IMR-90 (cell line): ENCODE data around the gene GLG1. TPM values are rescaled to one million over a fixed set of nuclear protein-coding genes. Genes with fewer than 3 reads are reported as not detected.
"Not testable (repeated sequence)": the region's sequence is repeated elsewhere in the genome, so short reads cannot be mapped to it uniquely, and the experiment has no call there.

Source experiments
- ATAC-seq: fragments of 200-7000 bp; cut with Tn5 transposase; 2 replicates; pipeline ENCODE4 v1.9.1; 2020; ENCODE audit warnings: low read depth, mild to moderate bottlenecking, moderate library complexity
- BruUV-seq: library from RNA; stranded (reverse); fragments of 400-500 nt; replicated peaks from 2 replicates; lab custom pipeline; 2021; lab: Mats Ljungman, UMichigan
- CTCF ChIA-PET: fragments of 300-600 bp; formaldehyde crosslinking; extraction: SDS; loops from one replicate; lab custom pipeline; 2021; ENCODE audit warnings: antibody characterized with exemption; lab: Yijun Ruan, JAX
- POLR2A ChIA-PET: fragments of 300-600 bp; sonication (Branson Sonifier 250); formaldehyde crosslinking; loops from one replicate; lab custom pipeline; 2022; ENCODE audit warnings: antibody characterized with exemption; ENCODE audit not compliant: unreplicated experiment; lab: Charles Lee
- DNase-seq: peaks from one replicate; pipeline ENCODE4 v3.0.0; 2013
- H2AFZ ChIP-seq: replicated peaks from 2 replicates; pipeline ENCODE3; 2013; ENCODE audit warnings: low read length, mild to moderate bottlenecking; ENCODE audit not compliant: poor library complexity
- H2AK5ac ChIP-seq: 2 replicates; pipeline ENCODE4 v1.6.1; 2013; ENCODE audit warnings: low read depth, low read length, inconsistent platforms
- H2AK9ac ChIP-seq: replicated peaks from 2 replicates; pipeline ENCODE3; 2013; ENCODE audit warnings: mild to moderate bottlenecking, low read depth, low read length, moderate library complexity; ENCODE audit not compliant: poor library complexity
- H2BK120ac ChIP-seq: 2 replicates; pipeline ENCODE4 v1.6.1; 2013; ENCODE audit warnings: low read depth, low read length, inconsistent platforms
- H2BK15ac ChIP-seq: 3 replicates; pipeline ENCODE4 v1.6.1; 2013; ENCODE audit warnings: low read depth, low read length, inconsistent platforms
- H2BK20ac ChIP-seq: 2 replicates; pipeline ENCODE4 v1.6.1; 2013; ENCODE audit warnings: low read depth, mild to moderate bottlenecking, inconsistent platforms, low read length, moderate library complexity
- H2BK5ac ChIP-seq: 2 replicates; pipeline ENCODE4 v1.6.1; 2013; ENCODE audit warnings: mild to moderate bottlenecking, low read depth, low read length, inconsistent platforms; ENCODE audit not compliant: poor library complexity, severe bottlenecking
- H3K14ac ChIP-seq: replicated peaks from 2 replicates; pipeline ENCODE4 v1.6.1; 2013; ENCODE audit warnings: low read depth, low read length, inconsistent platforms
- H3K18ac ChIP-seq: 2 replicates; pipeline ENCODE4 v1.6.1; 2013; ENCODE audit warnings: low read depth, low read length, control low read depth
- H3K23ac ChIP-seq: 2 replicates; pipeline ENCODE4 v1.6.1; 2013; ENCODE audit warnings: low read depth, low read length, inconsistent platforms
- H3K27ac ChIP-seq: 2 replicates; pipeline ENCODE4 v1.5.1; 2013; ENCODE audit warnings: mild to moderate bottlenecking, control low read depth, low read length; ENCODE audit not compliant: insufficient read depth
- H3K27me3 ChIP-seq: 2 replicates; pipeline ENCODE4 v1.6.1; 2013; ENCODE audit warnings: low read length; ENCODE audit not compliant: control insufficient read depth, insufficient read depth
- H3K36me3 ChIP-seq: 2 replicates; pipeline ENCODE4 v1.6.1; 2013; ENCODE audit warnings: low read length, mixed read lengths; ENCODE audit not compliant: control insufficient read depth, insufficient read depth
- H3K4ac ChIP-seq: 2 replicates; pipeline ENCODE4 v1.6.1; 2013; ENCODE audit warnings: low read depth, low read length, inconsistent platforms
- H3K4me1 ChIP-seq: 2 replicates; pipeline ENCODE4 v1.6.1; 2013; ENCODE audit warnings: low read length, mixed read lengths; ENCODE audit not compliant: control insufficient read depth, insufficient read depth
- H3K4me2 ChIP-seq: 2 replicates; pipeline ENCODE4 v1.6.1; 2013; ENCODE audit warnings: low read depth, mild to moderate bottlenecking, control low read depth, low read length, moderate library complexity
- H3K4me3 ChIP-seq: 2 replicates; pipeline ENCODE4 v1.5.1; 2013; ENCODE audit warnings: low read depth, mild to moderate bottlenecking, control low read depth, low read length, moderate library complexity; ENCODE audit not compliant: insufficient read depth
- H3K56ac ChIP-seq: 2 replicates; pipeline ENCODE4 v1.6.1; 2013; ENCODE audit warnings: low read length, inconsistent platforms; ENCODE audit not compliant: insufficient read depth; ENCODE audit errors: extremely low read depth
- H3K79me1 ChIP-seq, 2 experiments: 2 replicates each; pipeline ENCODE4 v1.6.1; 2013; ENCODE audit warnings: low read length in 2 of 2, inconsistent platforms in 1 of 2, low read depth in 1 of 2
- H3K9ac ChIP-seq: 2 replicates; pipeline ENCODE4 v1.6.1; 2013; ENCODE audit warnings: low read depth, low read length, control low read depth
- H3K9me1 ChIP-seq: 2 replicates; pipeline ENCODE4 v1.6.1; 2013; ENCODE audit warnings: low read length, inconsistent platforms; ENCODE audit not compliant: insufficient read depth
- H3K9me3 ChIP-seq: 2 replicates; pipeline ENCODE4 v1.6.1; 2013; ENCODE audit warnings: low read length; ENCODE audit not compliant: control insufficient read depth, insufficient read depth
- H4K20me1 ChIP-seq: 2 replicates; pipeline ENCODE4 v1.6.1; 2013; ENCODE audit warnings: low read length, inconsistent platforms; ENCODE audit not compliant: insufficient read depth
- H4K5ac ChIP-seq: 2 replicates; pipeline ENCODE4 v1.6.1; 2013; ENCODE audit warnings: mild to moderate bottlenecking, low read depth, low read length, control low read depth
- H4K8ac ChIP-seq, 2 experiments: 2 replicates each; pipeline ENCODE4 v1.6.1; 2013; ENCODE audit warnings: low read depth in 2 of 2, low read length in 2 of 2, control low read depth in 1 of 2, inconsistent platforms in 1 of 2
- H4K91ac ChIP-seq: 2 replicates; pipeline ENCODE4 v1.6.1; 2013; ENCODE audit warnings: low read depth, low read length, inconsistent platforms; ENCODE audit not compliant: insufficient read depth
- CEBPB ChIP-seq: IDR thresholded peaks from 2 replicates; pipeline ENCODE4 v1.6.1; 2012; ENCODE audit warnings: low read depth, low read length, improper control_type of control experiment
- ELK1 ChIP-seq: fragments of 150-350 bp; IDR thresholded peaks from 2 replicates; pipeline ENCODE4 v1.6.1; 2016; ENCODE audit warnings: low read depth, mild to moderate bottlenecking, low read length, moderate library complexity, borderline replicate concordance
- FOS ChIP-seq: fragments of 150-350 bp; IDR thresholded peaks from 2 replicates; pipeline ENCODE4 v1.6.1; 2016; ENCODE audit warnings: low read depth, low read length
- USF2 ChIP-seq: fragments of 150-350 bp; IDR thresholded peaks from 2 replicates; pipeline ENCODE4 v1.6.1; 2017; ENCODE audit warnings: mild to moderate bottlenecking, antibody characterized with exemption, low read length, low read depth
- WGBS, 2 experiments: methylation state at CpG; one replicate each; pipeline versions ENCODE4 v1.1.5 to v1.1.7; 2013; ENCODE audit warnings: missing lambda C conversion rate in 2 of 2; ENCODE audit not compliant: insufficient read length in 1 of 2; ENCODE audit errors: extremely low coverage in 2 of 2; 5-methylcytosine and 5-hydroxymethylcytosine counted together
- dilution Hi-C: fragments of 300-500 bp; cut with HindIII; formaldehyde crosslinking; loops from one replicate; pipeline ENCODE4 v1.14.3; 2018; ENCODE audit warnings: low sequenced_read_pairs; ENCODE audit not compliant: unreplicated experiment
- in situ Hi-C: fragments of 300-500 bp; cut with MboI; formaldehyde crosslinking; loops from 3 replicates; pipeline ENCODE4 v1.14.3; 2019; ENCODE audit warnings: low sequenced_read_pairs, inconsistent platforms, mixed read lengths
- intact Hi-C: fragments of 100-400 bp; cut with micrococcal nuclease; formaldehyde crosslinking; loops from 2 replicates; pipeline ENCODE4 v1.10.0; 2022
- polyA plus RNA-seq, 3 experiments: library from polyadenylated mRNA; depleted of rRNA; stranded (reverse); fragments of >200 nt; gene quantifications; 2 replicates each; pipeline ENCODE4 v1.2.3, GENCODE V29; 2012; ENCODE audit warnings: low replicate concordance in 1 of 3
- total RNA-seq: library from RNA; depleted of rRNA; stranded (reverse); fragments of >200 nt; gene quantifications from 2 replicates; pipeline ENCODE4 v1.2.3, GENCODE V29; 2012

GLG1 gene
- total and polyA plus RNA-seq, 2 of the 4 experiments (the other 2 are of a cell fraction), result 91.0 to 107 TPM

- H4K5ac ChIP-seq, result no peak overlapping the region
- H3K27ac ChIP-seq, result no peak overlapping the region
- ATAC-seq (peak; percentile 59), DNase-seq (peak; percentile 35)
- peaks cover 10 to 27% of the 10 kb centered on the region in 2 experiments; a peak in 3 of 4 replicates for H3K79me1 ChIP-seq
- no peak overlapping the region for H3K4me3 ChIP-seq
- no peak overlapping the region for H2AFZ ChIP-seq
- BruUV-seq, result no TSS peak
- ChIA-PET CTCF (no interaction called here), POLR2A (no interaction called here)
- no peak overlapping the region for H2AK5ac ChIP-seq
- TF ChIP-seq FOS (0 out of 2 replicates have a peak, but pooled peaks have one; percentile 10), CEBPB (no peak), USF2 (no peak), ELK1 (no peak)
- no peak overlapping the region for H3K4ac ChIP-seq
- dilution Hi-C loops (no loop called here), in situ Hi-C loops (no loop called here), intact Hi-C loops (no loop called here)
- no CpG with 5 or more reads among the region's 4 CpGs for WGBS, 2 experiments
- H3K27me3 ChIP-seq, result no peaks in the 10 kb centered on the region
- H4K91ac ChIP-seq, result no peak overlapping the region
- no peak overlapping the region for H2BK20ac ChIP-seq
- H3K36me3 ChIP-seq, result 0 out of 2 replicates have a peak, but pooled peaks cover 1% of the 10 kb centered on the region
- no peak overlapping the region for H2BK5ac ChIP-seq
- H3K9me1 ChIP-seq, result 0 out of 2 replicates have a peak, but pooled peaks cover 3% of the 10 kb centered on the region
- no peak overlapping the region for H3K56ac ChIP-seq
- no peak overlapping the region for H3K23ac ChIP-seq
- peaks cover 3% of the 10 kb centered on the region; the same call in 1 of the 2 replicates for H3K4me1 ChIP-seq
- no peaks in the 10 kb centered on the region for H3K9me3 ChIP-seq
- no peak overlapping the region for H2BK120ac ChIP-seq
- H3K9ac ChIP-seq, result no peak overlapping the region
- no peak overlapping the region for H3K18ac ChIP-seq
- peaks cover 6% of the 10 kb centered on the region; the same call in 1 of the 2 replicates for H4K20me1 ChIP-seq
- H4K8ac ChIP-seq, result no peak overlapping the region
- H3K4me2 ChIP-seq, result 0 out of 2 replicates have a peak overlapping the region, but pooled peaks have one; percentile 13
- no peak overlapping the region for H3K14ac ChIP-seq
- no peak overlapping the region for H2AK9ac ChIP-seq
- H2BK15ac ChIP-seq, result no peak overlapping the region
These were observed 85.2 kb downstream of the GLG1 start for GRCh38 chr16:74521691-74522090.

GRCh38 chr16:74518934-74519333 lies 88.0 kb downstream of the GLG1 start:
- CTCF ChIA-PET, result not testable (repeated sequence)

More at GRCh38 chr16:74518934-74519333, 88.0 kb downstream of the GLG1 start:
- WGBS, 2 experiments, result no CpG with 5 or more reads among the region's 1 CpG
- H3K4me2 ChIP-seq, H4K5ac ChIP-seq, H3K9me1 ChIP-seq, H2BK5ac ChIP-seq, H3K27me3 ChIP-seq, H4K20me1 ChIP-seq, H4K91ac ChIP-seq, H2BK120ac ChIP-seq, H3K4me1 ChIP-seq, DNase-seq, H3K27ac ChIP-seq, ATAC-seq, POLR2A ChIA-PET, H3K18ac ChIP-seq, H2AFZ ChIP-seq, H3K23ac ChIP-seq, H4K8ac ChIP-seq, H2AK9ac ChIP-seq, H3K9ac ChIP-seq, H3K4ac ChIP-seq, H3K4me3 ChIP-seq, H2BK20ac ChIP-seq, H3K14ac ChIP-seq, dilution Hi-C loops, H3K36me3 ChIP-seq, H3K56ac ChIP-seq, in situ Hi-C loops, H3K9me3 ChIP-seq, H2BK15ac ChIP-seq, BruUV-seq, H2AK5ac ChIP-seq: not testable (repeated sequence)
- peaks cover 10 to 27% of the 10 kb centered on the region in 2 experiments; a peak in 3 of 4 replicates for H3K79me1 ChIP-seq
- intact Hi-C loops, result loop anchor here (10.0 kb wide), 1 partner anchor 46 kb away; no protein-coding TSS in a partner anchor
